HEK293T (cell line): ENCODE results near the gene LRBA.

Source experiments
- CTCF ChIA-PET: fragments of 350-600 bp; formaldehyde crosslinking; extraction: SDS; loops from one replicate; lab custom pipeline; 2021; ENCODE audit warnings: antibody characterized with exemption, inconsistent platforms; lab: Yijun Ruan, JAX
- POLR2A ChIA-PET: fragments of 350-600 bp; formaldehyde crosslinking; extraction: SDS; loops from one replicate; lab custom pipeline; 2020; ENCODE audit warnings: antibody characterized with exemption, inconsistent platforms; lab: Yijun Ruan, JAX
- DNase-seq: peaks from one replicate; pipeline ENCODE4 v3.0.0; 2012; ENCODE audit warnings: mixed read lengths; ENCODE audit errors: extremely low spot score
- ARNT ChIP-seq: fragments of 450-650 bp; IDR thresholded peaks from 2 replicates; pipeline ENCODE4 v1.6.1; 2017; ENCODE audit warnings: mild to moderate bottlenecking
- BHLHE40 ChIP-seq: fragments of 450-650 bp; IDR thresholded peaks from 2 replicates; pipeline ENCODE4 v1.6.1; 2016; ENCODE audit warnings: mild to moderate bottlenecking, moderate library complexity, borderline replicate concordance
- CTBP1 ChIP-seq: fragments of 450-650 bp; IDR thresholded peaks from 2 replicates; pipeline ENCODE4 v1.6.1; 2016; ENCODE audit warnings: borderline replicate concordance
- ELF4 ChIP-seq: fragments of 450-650 bp; IDR thresholded peaks from 2 replicates; pipeline ENCODE4 v1.6.1; 2017; ENCODE audit warnings: antibody characterized with exemption
- FOXA1 ChIP-seq: fragments of 450-650 bp; IDR thresholded peaks from 2 replicates; pipeline ENCODE4 v1.6.1; 2016; ENCODE audit warnings: mild to moderate bottlenecking
- FOXK2 ChIP-seq: fragments of 450-650 bp; IDR thresholded peaks from 2 replicates; pipeline ENCODE4 v1.6.1; 2016; ENCODE audit warnings: mild to moderate bottlenecking
- FOXM1 ChIP-seq: fragments of 450-650 bp; IDR thresholded peaks from 2 replicates; pipeline ENCODE4 v1.6.1; 2017; ENCODE audit warnings: mild to moderate bottlenecking, borderline replicate concordance
- HDGF ChIP-seq: fragments of 450-650 bp; IDR thresholded peaks from 2 replicates; pipeline ENCODE4 v1.6.1; 2017; ENCODE audit warnings: antibody characterized with exemption, borderline replicate concordance
- L3MBTL2 ChIP-seq: fragments of 450-650 bp; conservative IDR thresholded peaks from 2 replicates; pipeline ENCODE4 v1.6.1; 2016; ENCODE audit warnings: mild to moderate bottlenecking
- LEF1 ChIP-seq: fragments of 450-650 bp; IDR thresholded peaks from 2 replicates; pipeline ENCODE4 v1.6.1; 2017; ENCODE audit warnings: mild to moderate bottlenecking, borderline replicate concordance
- NFRKB ChIP-seq: fragments of 450-650 bp; IDR thresholded peaks from 2 replicates; pipeline ENCODE4 v1.6.1; 2016; ENCODE audit warnings: mild to moderate bottlenecking, moderate library complexity
- PKNOX1 ChIP-seq: fragments of 450-650 bp; IDR thresholded peaks from 2 replicates; pipeline ENCODE4 v1.6.1; 2016
- SP1 ChIP-seq: fragments of 450-650 bp; IDR thresholded peaks from 2 replicates; pipeline ENCODE4 v1.6.1; 2017
- SUZ12 ChIP-seq: fragments of 450-650 bp; IDR thresholded peaks from 2 replicates; pipeline ENCODE4 v1.6.1; 2016; ENCODE audit warnings: mild to moderate bottlenecking
- TARDBP ChIP-seq: fragments of 450-650 bp; IDR thresholded peaks from 2 replicates; pipeline ENCODE4 v1.6.1; 2016
- ZNF384 ChIP-seq: fragments of 450-650 bp; IDR thresholded peaks from 2 replicates; pipeline ENCODE4 v1.6.1; 2016

Gene LRBA

GRCh38 chr4:150479657-150480056 is 535.4 kb downstream of the LRBA start:
- TF ChIP-seq HDGF: no peak
- TF ChIP-seq ZNF384: no peak
- TF ChIP-seq CTBP1: no peak
- no peak for TF ChIP-seq LEF1
- no peak for TF ChIP-seq FOXA1
- no peak for TF ChIP-seq BHLHE40
- TF ChIP-seq ARNT: no peak
- CTCF ChIA-PET: no interaction called here
- no peak for DNase-seq
- POLR2A ChIA-PET: no interaction called here

GRCh38 chr4:150477869-150478268 is 537.2 kb downstream of the LRBA start:
- POLR2A ChIA-PET: no interaction called here
- TF ChIP-seq TARDBP (no peak), BHLHE40 (no peak), FOXM1 (no peak), HDGF (no peak), PKNOX1 (no peak), ZNF384 (no peak), LEF1 (no peak), ELF4 (no peak), ARNT (no peak), SP1 (no peak), FOXK2 (no peak), CTBP1 (no peak), FOXA1 (no peak), SUZ12 (no peak), NFRKB (no peak), L3MBTL2 (no peak)
- CTCF ChIA-PET: no interaction called here
- DNase-seq: no peak

- TF ChIP-seq TARDBP (no peak), PKNOX1 (no peak), ARNT (no peak), CTBP1 (no peak), FOXA1 (no peak), NFRKB (no peak), ZNF384 (no peak), LEF1 (no peak), L3MBTL2 (no peak), HDGF (no peak), SP1 (no peak), BHLHE40 (no peak), FOXM1 (no peak), ELF4 (no peak), FOXK2 (no peak), SUZ12 (no peak)
- ChIA-PET CTCF (no interaction called here), POLR2A (no interaction called here)
- DNase-seq: no peak
These were observed 538.3 kb downstream of the LRBA start for GRCh38 chr4:150476776-150477175.

GRCh38 chr4:150475763-150476162 is 539.3 kb downstream of the LRBA start:
- CTCF ChIA-PET: no interaction called here

GRCh38 chr4:150464523-150464922 is 550.6 kb downstream of the LRBA start:
- CTCF ChIA-PET: no interaction called here
- POLR2A ChIA-PET: no interaction called here
- no peak for DNase-seq
- no peak for TF ChIP-seq ZNF384
- TF ChIP-seq HDGF: no peak
- no peak for TF ChIP-seq SP1
- no peak for TF ChIP-seq FOXM1
- no peak for TF ChIP-seq ELF4
- TF ChIP-seq FOXK2: no peak
- no peak for TF ChIP-seq ARNT
- TF ChIP-seq L3MBTL2: no peak
- TF ChIP-seq BHLHE40: no peak
- TF ChIP-seq NFRKB: no peak
- no peak for TF ChIP-seq PKNOX1
- TF ChIP-seq SUZ12: no peak
- no peak for TF ChIP-seq LEF1
- no peak for TF ChIP-seq TARDBP
- no peak for TF ChIP-seq FOXA1
- TF ChIP-seq CTBP1: no peak

More at GRCh38 chr4:150475763-150476162, 539.3 kb downstream of the LRBA start:
- no peak for DNase-seq
- POLR2A ChIA-PET: no interaction called here
- no peak for TF ChIP-seq CTBP1
- TF ChIP-seq L3MBTL2: no peak
- no peak for TF ChIP-seq FOXM1
- no peak for TF ChIP-seq SP1
- no peak for TF ChIP-seq FOXA1
- no peak for TF ChIP-seq NFRKB
- TF ChIP-seq PKNOX1: no peak
- no peak for TF ChIP-seq HDGF
- TF ChIP-seq ARNT: no peak
- TF ChIP-seq ZNF384: no peak
- TF ChIP-seq LEF1: no peak
- TF ChIP-seq ELF4: no peak
- TF ChIP-seq BHLHE40: no peak
- TF ChIP-seq TARDBP: no peak
- no peak for TF ChIP-seq SUZ12
- TF ChIP-seq FOXK2: no peak
